NT2/D1 (cell line): ENCODE results near the gene STX16.

Experiments used
- SUZ12 ChIP-seq: IDR thresholded peaks from 2 replicates; pipeline ENCODE4 v1.6.1; 2011; ENCODE audit not compliant: insufficient read length, insufficient read depth; ENCODE audit errors: extremely low read depth
- YY1 ChIP-seq: IDR thresholded peaks from 2 replicates; pipeline ENCODE4 v1.6.1; 2011; ENCODE audit not compliant: insufficient read length, insufficient read depth

- no peak for TF ChIP-seq YY1
- no peak for TF ChIP-seq SUZ12
Measured at GRCh38 chr20:58619077-58619863, 31.8 kb upstream of the STX16 start.
